NB4 (cell line): ENCODE results near the gene PNMT.

Experiments
- CTCF ChIP-seq: IDR thresholded peaks from one replicate; pipeline ENCODE4 v1.5.1; 2012; ENCODE audit warnings: low read depth, low read length
- MAX ChIP-seq: IDR thresholded peaks from 2 replicates; pipeline ENCODE4 v1.6.1; 2011; ENCODE audit warnings: low read depth, low read length
- POLR2A ChIP-seq: IDR thresholded peaks from 2 replicates; pipeline ENCODE4 v1.6.1; 2011; ENCODE audit warnings: mild to moderate bottlenecking; ENCODE audit not compliant: insufficient read length; ENCODE audit errors: extremely low read depth

- no peak for TF ChIP-seq CTCF
- no peak for TF ChIP-seq POLR2A
- TF ChIP-seq MAX, result no peak
Measured at GRCh38 chr17:39687101-39687545, 18.9 kb downstream of the PNMT start.
